Glutamatergic neuron (in vitro differentiated cells): ENCODE data around the gene COL6A5. TPM values are rescaled to one million over a fixed set of nuclear protein-coding genes. Genes with fewer than 3 reads are reported as not detected.

Source experiments
- DNase-seq: peaks from one replicate; pipeline ENCODE4 v3.0.0; 2022
- H3K27ac Mint-ChIP-seq: one replicate; pipeline ENCODE4 v1.8.0; 2020; ENCODE audit warnings: mild to moderate bottlenecking, mixed read lengths, inconsistent platforms; ENCODE audit not compliant: unreplicated experiment
- H3K27me3 Mint-ChIP-seq: one replicate; pipeline ENCODE4 v1.8.0; 2020; ENCODE audit warnings: mild to moderate bottlenecking, moderate library complexity, mixed read lengths, inconsistent platforms; ENCODE audit not compliant: unreplicated experiment
- H3K36me3 Mint-ChIP-seq: one replicate; pipeline ENCODE4 v1.8.0; 2020; ENCODE audit warnings: mild to moderate bottlenecking, mixed read lengths, inconsistent platforms; ENCODE audit not compliant: unreplicated experiment
- H3K4me1 Mint-ChIP-seq: one replicate; pipeline ENCODE4 v1.8.0; 2020; ENCODE audit warnings: mild to moderate bottlenecking, low read depth, mixed read lengths, inconsistent platforms; ENCODE audit not compliant: unreplicated experiment
- H3K4me3 Mint-ChIP-seq: one replicate; pipeline ENCODE4 v1.8.0; 2020; ENCODE audit warnings: mild to moderate bottlenecking, mixed read lengths, inconsistent platforms; ENCODE audit not compliant: unreplicated experiment
- H3K9me3 Mint-ChIP-seq: one replicate; pipeline ENCODE4 v1.8.0; 2020; ENCODE audit warnings: mild to moderate bottlenecking, moderate library complexity, mixed read lengths, inconsistent platforms; ENCODE audit not compliant: unreplicated experiment
- CTCF ChIP-seq: fragments of 200-600 bp; sonication (generic); IDR thresholded peaks from one replicate; pipeline ENCODE4 v1.5.0; 2021; ENCODE audit not compliant: partially characterized antibody, unreplicated experiment
- total RNA-seq: library from RNA; stranded (reverse); fragmentation: NEBNext Ultra II Directional; extraction: Animal tissue kit (Norgen Biotek cat#: 25700); gene quantifications from one replicate; pipeline ENCODE4 v1.2.1, GENCODE V29; 2021; ENCODE audit not compliant: unreplicated experiment

The COL6A5 gene
- total RNA-seq, 1 donor from 2014 or later, result not detected

DNA sequence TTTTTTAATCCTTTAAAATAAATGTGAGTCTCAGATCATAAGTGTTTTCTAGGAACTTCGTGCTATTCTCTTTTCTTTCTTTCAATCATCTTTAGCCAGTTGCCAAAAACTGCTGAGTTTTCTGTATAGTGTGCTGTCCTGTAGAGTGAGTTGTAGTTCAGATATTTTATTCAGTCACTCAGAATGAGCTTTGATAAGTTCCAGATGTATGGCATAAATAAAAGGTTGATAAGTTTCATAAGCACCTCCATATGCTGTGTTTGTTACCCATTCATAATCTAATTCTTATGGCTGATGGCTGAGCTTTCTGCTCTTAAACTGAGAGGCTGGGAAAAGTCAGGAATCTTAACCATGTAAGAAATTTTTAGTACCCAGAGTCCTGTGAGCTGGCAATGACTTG lies 112.2 kb downstream of the COL6A5 start:
- Mint-ChIP-seq H3K36me3 (no peaks in the 10 kb centered on the region), H3K4me3 (no peak overlapping the region), H3K4me1 (no peaks in the 10 kb centered on the region), H3K27ac (no peak overlapping the region), H3K27me3 (no peaks in the 10 kb centered on the region), H3K9me3 (no peaks in the 10 kb centered on the region)
- no peak for TF ChIP-seq CTCF
- DNase-seq, result no peak

- no peak for TF ChIP-seq CTCF
- H3K27ac Mint-ChIP-seq, result no peak overlapping the region
- no peaks in the 10 kb centered on the region for H3K4me1 Mint-ChIP-seq
- no peak for DNase-seq
- H3K27me3 Mint-ChIP-seq, result no peaks in the 10 kb centered on the region
- no peaks in the 10 kb centered on the region for H3K36me3 Mint-ChIP-seq
- H3K4me3 Mint-ChIP-seq, result no peak overlapping the region
- no peaks in the 10 kb centered on the region for H3K9me3 Mint-ChIP-seq
These were observed 114.5 kb downstream of the COL6A5 start for GRCh38 chr3:130459944-130460343.

GRCh38 chr3:130462089-130462488 lies 116.6 kb downstream of the COL6A5 start:
- no peak for DNase-seq
- Mint-ChIP-seq H3K27ac (no peak overlapping the region), H3K36me3 (no peaks in the 10 kb centered on the region), H3K4me1 (no peaks in the 10 kb centered on the region), H3K27me3 (no peaks in the 10 kb centered on the region), H3K9me3 (no peaks in the 10 kb centered on the region), H3K4me3 (no peak overlapping the region)
- no peak for TF ChIP-seq CTCF

- no peak overlapping the region for H3K27ac Mint-ChIP-seq
- H3K9me3 Mint-ChIP-seq, result no peaks in the 10 kb centered on the region
- TF ChIP-seq CTCF, result no peak
- no peaks in the 10 kb centered on the region for H3K36me3 Mint-ChIP-seq
- no peak for DNase-seq
- no peaks in the 10 kb centered on the region for H3K27me3 Mint-ChIP-seq
- H3K4me3 Mint-ChIP-seq, result no peak overlapping the region
- H3K4me1 Mint-ChIP-seq, result no peaks in the 10 kb centered on the region
These were observed 117.7 kb downstream of the COL6A5 start for GRCh38 chr3:130463221-130463620.

- no peak overlapping the region for H3K27ac Mint-ChIP-seq
- DNase-seq, result no peak
- TF ChIP-seq CTCF, result no peak
- no peak overlapping the region for H3K4me3 Mint-ChIP-seq
- H3K27me3 Mint-ChIP-seq, result no peaks in the 10 kb centered on the region
- H3K36me3 Mint-ChIP-seq, result no peaks in the 10 kb centered on the region
- H3K4me1 Mint-ChIP-seq, result no peaks in the 10 kb centered on the region
- no peaks in the 10 kb centered on the region for H3K9me3 Mint-ChIP-seq
These were observed 120.0 kb downstream of the COL6A5 start for GRCh38 chr3:130465521-130465920.
